Stimulated activated CD4-positive, alpha-beta T cell treated with anti-CD3 and anti-CD28 coated beads, TNF-alpha, amount 100 ng/mL, for 1 hour (primary cell): ENCODE data around the gene PRM1.

Experiments
- DNase-seq, 3 donors: peaks; one replicate each; pipeline ENCODE4 v3.0.0-alpha.2; 2020; ENCODE audit warnings: low read depth in 3 of 3, low spot score in 1 of 3

The PRM1 gene

GRCh38 chr16:11254913-11255736 lies 26.0 kb downstream of the PRM1 start:
- peak in 1 of 3 donors; percentile 46 for DNase-seq

- no peak for DNase-seq
These were observed 26.9 kb downstream of the PRM1 start for GRCh38 chr16:11253995-11254912.

GRCh38 chr16:11253009-11253994 lies 27.8 kb downstream of the PRM1 start:
- DNase-seq, result no peak

GRCh38 chr16:11252482-11252931 lies 28.6 kb downstream of the PRM1 start:
- no peak for DNase-seq

GRCh38 chr16:11251525-11252481 lies 29.3 kb downstream of the PRM1 start:
- peak; percentile 60 to 66 (median 65) for DNase-seq

GRCh38 chr16:11250786-11251524 lies 30.2 kb downstream of the PRM1 start:
- DNase-seq, result no peak

- no peak for DNase-seq
These were observed 30.9 kb downstream of the PRM1 start for GRCh38 chr16:11250091-11250785.

- no peak for DNase-seq
These were observed 31.7 kb downstream of the PRM1 start for GRCh38 chr16:11249233-11250061.

GRCh38 chr16:11248133-11248532 lies 33.0 kb downstream of the PRM1 start:
- DNase-seq, result no peak

- no peak for DNase-seq
These were observed 35.1 kb downstream of the PRM1 start for GRCh38 chr16:11245988-11246387.

- no peak for DNase-seq
These were observed 35.9 kb downstream of the PRM1 start for GRCh38 chr16:11245222-11245737.

- no peak for DNase-seq
These were observed 38.5 kb downstream of the PRM1 start for GRCh38 chr16:11242658-11243057.

- DNase-seq, result no peak
These were observed 39.5 kb downstream of the PRM1 start for GRCh38 chr16:11241480-11242204.

GRCh38 chr16:11240636-11241473 lies 40.3 kb downstream of the PRM1 start:
- DNase-seq, result no peak
